Ovary (tissue), 9 donors: ENCODE results near the gene NOTO. TPM values are rescaled to one million over a fixed set of nuclear protein-coding genes. Genes with fewer than 3 reads are reported as not detected.

Experiments used
- DNase-seq, 5 donors: peaks; one replicate each; pipeline ENCODE4 v3.0.0-alpha.2; 2019 to 2020
- H3K27ac ChIP-seq, 2 donors: fragments of 200-600 bp; one replicate each; pipeline versions ENCODE4 v1.5.1 to v1.8.0; 2019 to 2022
- H3K27me3 ChIP-seq: fragments of 200-600 bp; one replicate; pipeline ENCODE4 v1.8.0; 2022
- H3K36me3 ChIP-seq: fragments of 200-600 bp; sonication (generic); one replicate; pipeline ENCODE4 v1.5.1; 2019
- H3K4me1 ChIP-seq: one replicate; pipeline ENCODE4 v1.8.1; 2013; ENCODE audit warnings: mild to moderate bottlenecking, moderate library complexity; ENCODE audit not compliant: insufficient read depth
- H3K4me3 ChIP-seq: fragments of 200-600 bp; sonication (generic); one replicate; pipeline ENCODE4 v1.5.1; 2017
- H3K9me3 ChIP-seq, 2 donors: fragments of 200-600 bp in 1 of 2; sonication (generic) in 1 of 2; one replicate each; pipeline versions ENCODE4 v1.5.1 to v1.8.1; 2013 to 2019; ENCODE audit warnings: mild to moderate bottlenecking in 1 of 2, moderate library complexity in 1 of 2
- EP300 ChIP-seq: sonication (generic); formaldehyde crosslinking; IDR thresholded peaks from one replicate; pipeline ENCODE4 v1.6.1; 2017; ENCODE audit warnings: antibody characterized with exemption
- POLR2A ChIP-seq: fragments of 450-650 bp; IDR thresholded peaks from one replicate; pipeline ENCODE4 v1.6.1; 2017; ENCODE audit warnings: antibody characterized with exemption, mild to moderate bottlenecking, moderate library complexity
- WGBS, 3 donors: extraction: QIAGEN DNeasy Blood & Tissue Kit in 1 of 3; methylation state at CpG; one replicate each; pipeline versions ENCODE4 v1.1.5 to v1.1.7; 2013 to 2017; 5-methylcytosine and 5-hydroxymethylcytosine counted together
- intact Hi-C, 4 donors: fragments of 100-400 bp; cut with DNase I; formaldehyde crosslinking; loops; one replicate each; pipeline versions ENCODE4 v1.11.0 to v1.15.1; 2022 to 2023
- polyA plus RNA-seq, 2 donors: library from polyadenylated mRNA; stranded (reverse); fragments of 200-250 nt in 1 of 2; fragments of 350-450 nt in 1 of 2; fragmentation: Illumina TruSeq in 1 of 2; extraction: RNeasy Lipid Tissue Mini Kit (QIAGEN cat#74804) in 1 of 2; gene quantifications; one replicate each; pipeline ENCODE4 v1.2.3, GENCODE V29; 2013 to 2014
- total RNA-seq, 7 donors: library from RNA; depleted of rRNA in 2 of 7; stranded (reverse); fragments of >200 nt in 2 of 7; fragmentation: NEBNext Ultra II Directional in 3 of 7; extraction: Animal tissue kit (Norgen Biotek cat#: 25700) in 3 of 7; gene quantifications; one replicate each; pipeline versions ENCODE4 v1.1.0 to v1.2.4, GENCODE V29; 2016 to 2023
- TF ChIP-seq, protein P1 (sequence below), 3 donors: fragments of 450-650 bp in 2 of 3; fragments of 200-600 bp in 1 of 3; IDR thresholded peaks; one replicate each; pipeline versions ENCODE4 v1.5.1 to v1.8.0; 2016 to 2022; ENCODE audit warnings: antibody characterized with exemption in 3 of 3, mild to moderate bottlenecking in 1 of 3
- donor health status: DM: no; HTN: no; CAD: no; lungs with moderate emphysema.
- donor health status: DM: no; HTN: no; CAD: no.
- donor health status: Bipolar disorder and iron deficiency.
- donor health status: DM: yes; HTN: yes; CAD: no.
- donor health status: DM: no; HTN: no; CAD: no.
- donor health status: DM: yes; HTN: yes; CAD: no.

NOTO gene
- total and polyA plus RNA-seq, 9 donors = not detected

DNA sequence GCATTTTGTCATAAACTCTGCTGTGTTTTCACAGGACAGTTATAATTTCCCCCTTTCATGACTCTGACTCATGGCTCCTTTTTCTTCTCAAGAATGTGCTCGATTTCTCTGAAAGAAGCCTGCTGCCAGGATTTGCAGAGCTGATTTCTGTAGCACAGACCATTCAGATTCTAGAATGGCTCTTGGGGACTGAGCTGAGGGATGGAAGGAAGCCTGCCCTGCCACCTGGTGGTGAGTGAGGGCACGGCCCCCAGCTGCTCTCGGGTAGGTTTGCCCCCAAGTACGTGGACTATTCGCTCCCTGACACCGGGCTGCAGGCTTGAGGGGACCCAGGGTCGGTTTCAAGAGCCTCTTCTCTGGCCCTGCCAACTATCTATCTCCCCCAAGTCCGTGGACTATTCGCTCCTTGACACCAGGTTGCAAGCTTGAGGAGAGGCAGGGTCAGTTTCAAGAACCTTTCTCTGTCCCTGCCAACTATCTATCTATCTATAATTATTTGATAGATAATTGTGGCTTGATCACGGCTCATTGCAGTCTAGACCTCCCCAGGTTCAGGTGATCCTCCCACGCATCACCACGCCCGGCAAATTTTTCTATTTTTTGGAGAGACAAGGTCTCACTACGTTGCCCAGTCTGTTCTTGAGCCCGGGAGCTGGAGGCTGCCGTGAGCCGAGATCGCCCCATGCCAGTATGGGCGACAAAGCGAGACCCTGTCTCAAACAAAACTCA, 10.2 kb downstream of the NOTO start:
- TF ChIP-seq EP300 = no peak
- TF ChIP-seq, protein P1, sequence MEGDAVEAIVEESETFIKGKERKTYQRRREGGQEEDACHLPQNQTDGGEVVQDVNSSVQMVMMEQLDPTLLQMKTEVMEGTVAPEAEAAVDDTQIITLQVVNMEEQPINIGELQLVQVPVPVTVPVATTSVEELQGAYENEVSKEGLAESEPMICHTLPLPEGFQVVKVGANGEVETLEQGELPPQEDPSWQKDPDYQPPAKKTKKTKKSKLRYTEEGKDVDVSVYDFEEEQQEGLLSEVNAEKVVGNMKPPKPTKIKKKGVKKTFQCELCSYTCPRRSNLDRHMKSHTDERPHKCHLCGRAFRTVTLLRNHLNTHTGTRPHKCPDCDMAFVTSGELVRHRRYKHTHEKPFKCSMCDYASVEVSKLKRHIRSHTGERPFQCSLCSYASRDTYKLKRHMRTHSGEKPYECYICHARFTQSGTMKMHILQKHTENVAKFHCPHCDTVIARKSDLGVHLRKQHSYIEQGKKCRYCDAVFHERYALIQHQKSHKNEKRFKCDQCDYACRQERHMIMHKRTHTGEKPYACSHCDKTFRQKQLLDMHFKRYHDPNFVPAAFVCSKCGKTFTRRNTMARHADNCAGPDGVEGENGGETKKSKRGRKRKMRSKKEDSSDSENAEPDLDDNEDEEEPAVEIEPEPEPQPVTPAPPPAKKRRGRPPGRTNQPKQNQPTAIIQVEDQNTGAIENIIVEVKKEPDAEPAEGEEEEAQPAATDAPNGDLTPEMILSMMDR (IDR thresholded peaks at IDR 0.05) = peak; percentile 40 to 70 (median 57)
- DNase-seq = peak; percentile 38 to 80 (median 64)
- no peaks in the 10 kb centered on the region for H3K9me3 ChIP-seq
- H3K27ac ChIP-seq = no peak overlapping the region
- H3K4me1 ChIP-seq = peaks cover 1% of the 10 kb centered on the region
- WGBS, 3 donors = 54 to 56% (median 55%) methylated on average over 20 of the region's 20 CpGs
- H3K27me3 ChIP-seq = no peaks in the 10 kb centered on the region
- intact Hi-C loops = no loop called here
- no peak overlapping the region for H3K4me3 ChIP-seq
- no peaks in the 10 kb centered on the region for H3K36me3 ChIP-seq

- TF ChIP-seq EP300 (no peak), POLR2A (peak; percentile 31)
- TF ChIP-seq, protein P1 (IDR thresholded peaks at IDR 0.05) = peak in 1 of 3 donors; percentile 17
Observed at GRCh38 chr2:73214120-73215035, 12.0 kb downstream of the NOTO start, which contains the start of gene SMYD5. Gene SMYD5, plus strand, starts transcription at chr2:73214245. Its CDS starts 22 bp downstream, at chr2:73214267.

DNA sequence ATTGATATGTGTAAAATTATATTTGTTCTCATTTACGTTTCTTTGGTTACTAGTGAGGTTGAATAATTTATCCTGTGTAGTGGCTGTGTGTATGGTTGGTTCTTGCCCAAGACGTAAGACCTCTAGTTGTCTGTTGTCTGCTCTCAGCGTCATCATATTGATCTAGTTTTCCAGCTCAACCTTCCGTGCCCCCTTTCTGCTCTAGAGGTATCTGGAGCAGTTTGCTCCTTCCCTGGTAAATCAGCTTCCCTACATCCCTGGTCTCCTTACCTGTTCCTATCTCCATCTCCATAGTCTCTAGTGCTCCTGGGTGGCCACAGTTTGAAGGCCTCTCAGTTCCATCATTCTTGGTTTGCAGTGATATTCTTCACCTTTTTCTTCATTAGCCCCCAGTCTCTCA, 12.9 kb downstream of the NOTO start:
- WGBS, 3 donors = 63 to 68% (median 66%) methylated on average over 4 of the region's 4 CpGs
- Histone ChIP-seq H3K4me3 (no peak overlapping the region), H3K36me3 (no peaks in the 10 kb centered on the region), H3K27me3 (no peaks in the 10 kb centered on the region), H3K27ac (peak overlapping the region in 1 of 2 donors; percentile 88), H3K4me1 (peaks cover 1% of the 10 kb centered on the region), H3K9me3 (no peaks in the 10 kb centered on the region)
- DNase-seq = no peak
- TF ChIP-seq POLR2A = no peak
- no peak for TF ChIP-seq EP300
- TF ChIP-seq, protein P1 (IDR thresholded peaks at IDR 0.05) = no peak
- intact Hi-C loops = no loop called here

More at GRCh38 chr2:73214120-73215035, 12.0 kb downstream of the NOTO start, which contains the start of gene SMYD5:
- DNase-seq = peak; percentile 87 to 94 (median 91)
- Histone ChIP-seq H3K9me3 (no peaks in the 10 kb centered on the region), H3K27me3 (no peaks in the 10 kb centered on the region), H3K36me3 (no peaks in the 10 kb centered on the region), H3K4me1 (peaks cover 1% of the 10 kb centered on the region), H3K4me3 (peak within 1 kb of the TSS; percentile 60), H3K27ac (peak within 1 kb of the TSS; percentile 71 to 88)
- intact Hi-C loops = no loop called here
- 1% methylated on average over 61 to 64 of the region's 64 CpGs for WGBS, 3 donors

DNA sequence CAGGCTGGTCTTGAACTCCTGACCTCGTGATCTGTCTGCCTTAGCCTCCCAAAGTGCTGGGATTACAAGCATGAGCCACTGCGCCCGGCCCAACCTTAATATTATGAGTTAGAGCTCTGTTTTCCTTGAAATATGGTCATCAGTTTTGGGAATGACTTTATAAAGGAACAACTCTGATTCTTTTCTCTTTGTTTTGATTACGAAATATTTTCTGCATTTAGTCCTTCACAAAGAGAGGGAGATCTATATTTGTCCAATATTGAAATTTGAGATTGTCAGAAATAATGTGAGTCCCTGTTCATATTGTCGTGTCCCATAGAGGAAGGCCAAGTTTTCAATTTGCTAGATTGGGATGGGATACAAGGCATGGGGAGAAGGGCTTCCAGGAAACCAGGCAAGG, 14.8 kb downstream of the NOTO start:
- no peak overlapping the region for H3K27ac ChIP-seq
- no peak overlapping the region for H3K4me3 ChIP-seq
- no peaks in the 10 kb centered on the region for H3K9me3 ChIP-seq
- H3K36me3 ChIP-seq = no peaks in the 10 kb centered on the region
- intact Hi-C loops = no loop called here
- TF ChIP-seq POLR2A (no peak), EP300 (no peak)
- TF ChIP-seq, protein P1 (IDR thresholded peaks at IDR 0.05) = no peak
- no peaks in the 10 kb centered on the region for H3K27me3 ChIP-seq
- H3K4me1 ChIP-seq = peaks cover 1% of the 10 kb centered on the region
- no peak for DNase-seq
- 92 to 95% (median 93%) methylated on average over 5 of the region's 5 CpGs for WGBS, 3 donors
